ENCODE data around the gene CCNE1. TPM values are rescaled to one million over a fixed set of nuclear protein-coding genes. Genes with fewer than 3 reads are reported as not detected.

Gene CCNE1
- total RNA-seq, 3 donors from 2014 or later (not counting 1 experiment from before 2014, with no cell fraction given): 2.6 to 6.7 (median 2.9) TPM

- no peak overlapping the region for H3K4me3 ChIP-seq (ENCODE audit: low read length)
- H3K36me3 ChIP-seq (ENCODE audit: control insufficient read depth, insufficient read depth, low read length): no peaks in the 10 kb centered on the region
- no peak for TF ChIP-seq CTCF (IDR thresholded peaks at IDR 0.05)
- Mint-ChIP-seq H3K4me3 (no peak overlapping the region), H3K9me3 (no peaks in the 10 kb centered on the region), H3K36me3 (no peaks in the 10 kb centered on the region), H3K27me3 (ENCODE audit: low read depth in 2 of 2) (peaks cover 8 to 14% of the 10 kb centered on the region in 2 donors), H3K4me1 (peaks cover 11 to 12% of the 10 kb centered on the region in 2 donors), H3K27ac (no peak overlapping the region)
- H3K27me3 ChIP-seq (ENCODE audit: control insufficient read depth, insufficient read depth, low read length): no peaks in the 10 kb centered on the region
- no peak overlapping the region for H3K27ac ChIP-seq (ENCODE audit: low read length)
- ATAC-seq (no peak), DNase-seq (no peak)
- intact Hi-C loops (cut with micrococcal nuclease): no loop called here
- 83% methylated on average over 12 of the region's 12 CpGs for WGBS (ENCODE audit: insufficient coverage)
- peaks cover 12% of the 10 kb centered on the region for H3K4me1 ChIP-seq (ENCODE audit: control insufficient read depth, insufficient read depth, low read length)
- no peaks in the 10 kb centered on the region for H3K9me3 ChIP-seq (ENCODE audit: control insufficient read depth, insufficient read depth, low read length)
These were observed 21.9 kb downstream of the CCNE1 start for GRCh38 chr19:29833614-29834261.

GRCh38 chr19:29834991-29835846, 23.4 kb downstream of the CCNE1 start:
- no peaks in the 10 kb centered on the region for H3K9me3 Mint-ChIP-seq
- DNase-seq (no peak), ATAC-seq (no peak)
- Histone ChIP-seq H3K27ac (ENCODE audit: low read length) (no peak overlapping the region), H3K36me3 (ENCODE audit: control insufficient read depth, insufficient read depth, low read length) (no peaks in the 10 kb centered on the region), H3K27me3 (ENCODE audit: control insufficient read depth, insufficient read depth, low read length) (no peaks in the 10 kb centered on the region), H3K4me1 (ENCODE audit: control insufficient read depth, insufficient read depth, low read length) (peaks cover 12% of the 10 kb centered on the region), H3K4me3 (ENCODE audit: low read length) (no peak overlapping the region), H3K9me3 (ENCODE audit: control insufficient read depth, insufficient read depth, low read length) (no peaks in the 10 kb centered on the region)
- no peaks in the 10 kb centered on the region for H3K36me3 Mint-ChIP-seq
- peaks cover 11 to 12% of the 10 kb centered on the region in 2 donors for H3K4me1 Mint-ChIP-seq
- 71% methylated on average over 14 of the region's 17 CpGs for WGBS (ENCODE audit: insufficient coverage)
- no peak overlapping the region for H3K27ac Mint-ChIP-seq
- no peak overlapping the region for H3K4me3 Mint-ChIP-seq
- no peak for TF ChIP-seq CTCF (IDR thresholded peaks at IDR 0.05)
- intact Hi-C loops (cut with micrococcal nuclease): no loop called here
- H3K27me3 Mint-ChIP-seq (ENCODE audit: low read depth in 2 of 2): peaks cover 9 to 14% of the 10 kb centered on the region in 2 donors

GRCh38 chr19:29836409-29836825, 24.6 kb downstream of the CCNE1 start:
- Mint-ChIP-seq H3K9me3 (no peaks in the 10 kb centered on the region), H3K4me1 (peaks cover 5% of the 10 kb centered on the region in 2 donors), H3K36me3 (no peaks in the 10 kb centered on the region), H3K27ac (no peak overlapping the region), H3K4me3 (no peak overlapping the region), H3K27me3 (ENCODE audit: low read depth in 2 of 2) (peaks cover 16 to 21% of the 10 kb centered on the region in 2 donors)
- DNase-seq (no peak), ATAC-seq (no peak)
- TF ChIP-seq CTCF (IDR thresholded peaks at IDR 0.05): no peak
- no peaks in the 10 kb centered on the region for H3K9me3 ChIP-seq (ENCODE audit: control insufficient read depth, insufficient read depth, low read length)
- H3K27me3 ChIP-seq (ENCODE audit: control insufficient read depth, insufficient read depth, low read length): no peaks in the 10 kb centered on the region
- no peaks in the 10 kb centered on the region for H3K36me3 ChIP-seq (ENCODE audit: control insufficient read depth, insufficient read depth, low read length)
- no peak overlapping the region for H3K27ac ChIP-seq (ENCODE audit: low read length)
- H3K4me1 ChIP-seq (ENCODE audit: control insufficient read depth, insufficient read depth, low read length): peaks cover 6% of the 10 kb centered on the region
- 67% methylated on average over 5 of the region's 5 CpGs for WGBS (ENCODE audit: insufficient coverage)
- intact Hi-C loops (cut with micrococcal nuclease): no loop called here
- H3K4me3 ChIP-seq (ENCODE audit: low read length): no peak overlapping the region

All from natural killer cell (primary cell).